Activated T-cell treated with anti-CD3 and anti-CD28 coated beads, Interleukin-2, amount 50 U/mL, for 72 hours (primary cell): ENCODE data around the gene IL21R. TPM values are rescaled to one million over a fixed set of nuclear protein-coding genes. Genes with fewer than 3 reads are reported as not detected.
"Not testable (repeated sequence)": the region's sequence is repeated elsewhere in the genome, so short reads cannot be mapped to it uniquely, and the experiment has no call there.

Experiments used
- ATAC-seq, 2 donors: fragments of 150-1000 bp; cut with Tn5 transposase; replicated peaks in 1 of 2; 2 replicates each; pipeline ENCODE4 v1.10.0; 2021; ENCODE audit warnings: moderate library complexity in 2 of 2, mild to moderate bottlenecking in 1 of 2
- DNase-seq, 2 donors: peaks; one replicate each; pipeline ENCODE4 v3.0.0; 2021 to 2022; ENCODE audit warnings: mixed read lengths in 1 of 2
- H3K27ac Mint-ChIP-seq: one replicate; pipeline ENCODE4 v1.8.0; 2022; ENCODE audit warnings: mild to moderate bottlenecking, moderate library complexity, mixed read lengths
- H3K27me3 Mint-ChIP-seq: one replicate; pipeline ENCODE4 v1.8.0; 2022; ENCODE audit warnings: low read depth, mixed read lengths
- H3K36me3 Mint-ChIP-seq, 2 donors: one replicate each; pipeline ENCODE4 v1.8.0; 2022; ENCODE audit warnings: mixed read lengths in 2 of 2, mild to moderate bottlenecking in 1 of 2; ENCODE audit not compliant: insufficient read depth in 2 of 2
- H3K4me1 Mint-ChIP-seq: one replicate; pipeline ENCODE4 v1.8.0; 2022; ENCODE audit warnings: low read depth, mixed read lengths
- H3K4me3 Mint-ChIP-seq, 2 donors: one replicate each; pipeline ENCODE4 v1.8.0; 2022; ENCODE audit warnings: mild to moderate bottlenecking in 2 of 2, mixed read lengths in 2 of 2, moderate library complexity in 2 of 2
- H3K9me3 Mint-ChIP-seq, 2 donors: one replicate each; pipeline ENCODE4 v1.8.0; 2022; ENCODE audit warnings: mixed read lengths in 2 of 2
- total RNA-seq, 2 donors: library from RNA; stranded (reverse); gene quantifications; one replicate each; pipeline ENCODE4 v1.2.3, GENCODE V29; 2022

The IL21R gene
- total RNA-seq, 2 donors from 2014 or later: 155 to 166 TPM

- DNase-seq (peak in 1 of 2 donors; percentile 23), ATAC-seq (no peak)
- peak overlapping the region; percentile 94 to 97 for H3K4me3 Mint-ChIP-seq
- H3K27ac Mint-ChIP-seq: peak overlapping the region; percentile 90
- H3K27me3 Mint-ChIP-seq: no peaks in the 10 kb centered on the region
- peaks cover 78% of the 10 kb centered on the region for H3K4me1 Mint-ChIP-seq
- peaks cover 2% of the 10 kb centered on the region in 2 donors for H3K9me3 Mint-ChIP-seq
- H3K36me3 Mint-ChIP-seq: peaks cover 38 to 77% of the 10 kb centered on the region in 2 donors
Measured at GRCh38 chr16:27408602-27409031, 6.6 kb downstream of the IL21R start.

- peak overlapping the region; percentile 78 for H3K27ac Mint-ChIP-seq
- not testable (repeated sequence) for ATAC-seq, DNase-seq, H3K9me3 Mint-ChIP-seq, H3K27me3 Mint-ChIP-seq
- H3K36me3 Mint-ChIP-seq: peaks cover 39 to 76% of the 10 kb centered on the region in 2 donors
- H3K4me3 Mint-ChIP-seq: peak overlapping the region; percentile 65 to 75
- peaks cover 92% of the 10 kb centered on the region for H3K4me1 Mint-ChIP-seq
Measured at GRCh38 chr16:27409958-27410357, 8.0 kb downstream of the IL21R start.

GRCh38 chr16:27410761-27411160, 8.8 kb downstream of the IL21R start:
- peaks cover 46 to 80% of the 10 kb centered on the region in 2 donors for H3K36me3 Mint-ChIP-seq
- H3K9me3 Mint-ChIP-seq: peaks cover 2% of the 10 kb centered on the region in 2 donors
- peaks cover 98% of the 10 kb centered on the region for H3K4me1 Mint-ChIP-seq
- H3K4me3 Mint-ChIP-seq: peak overlapping the region; percentile 65 to 75
- peak overlapping the region; percentile 50 for H3K27ac Mint-ChIP-seq
- no peak for ATAC-seq
- no peaks in the 10 kb centered on the region for H3K27me3 Mint-ChIP-seq
- no peak for DNase-seq

GRCh38 chr16:27413956-27414355, 12.0 kb downstream of the IL21R start:
- H3K36me3 Mint-ChIP-seq: peaks cover 42 to 84% of the 10 kb centered on the region in 2 donors
- H3K4me1 Mint-ChIP-seq: peaks cover 83% of the 10 kb centered on the region
- no peaks in the 10 kb centered on the region for H3K27me3 Mint-ChIP-seq
- peak overlapping the region; percentile 8 for H3K27ac Mint-ChIP-seq
- H3K9me3 Mint-ChIP-seq: peaks cover 5 to 7% of the 10 kb centered on the region in 2 donors
- ATAC-seq: no peak
- no peak for DNase-seq
- H3K4me3 Mint-ChIP-seq: peak overlapping the region; percentile 52 to 55

- ATAC-seq (no peak), DNase-seq (no peak)
- Mint-ChIP-seq H3K4me3 (peak overlapping the region; percentile 34 to 50), H3K27ac (peak overlapping the region; percentile 90), H3K27me3 (no peaks in the 10 kb centered on the region), H3K9me3 (peaks cover 5 to 7% of the 10 kb centered on the region in 2 donors), H3K36me3 (peaks cover 47 to 83% of the 10 kb centered on the region in 2 donors), H3K4me1 (peaks cover 75% of the 10 kb centered on the region)
Measured at GRCh38 chr16:27414788-27415431, 12.9 kb downstream of the IL21R start.

DNA sequence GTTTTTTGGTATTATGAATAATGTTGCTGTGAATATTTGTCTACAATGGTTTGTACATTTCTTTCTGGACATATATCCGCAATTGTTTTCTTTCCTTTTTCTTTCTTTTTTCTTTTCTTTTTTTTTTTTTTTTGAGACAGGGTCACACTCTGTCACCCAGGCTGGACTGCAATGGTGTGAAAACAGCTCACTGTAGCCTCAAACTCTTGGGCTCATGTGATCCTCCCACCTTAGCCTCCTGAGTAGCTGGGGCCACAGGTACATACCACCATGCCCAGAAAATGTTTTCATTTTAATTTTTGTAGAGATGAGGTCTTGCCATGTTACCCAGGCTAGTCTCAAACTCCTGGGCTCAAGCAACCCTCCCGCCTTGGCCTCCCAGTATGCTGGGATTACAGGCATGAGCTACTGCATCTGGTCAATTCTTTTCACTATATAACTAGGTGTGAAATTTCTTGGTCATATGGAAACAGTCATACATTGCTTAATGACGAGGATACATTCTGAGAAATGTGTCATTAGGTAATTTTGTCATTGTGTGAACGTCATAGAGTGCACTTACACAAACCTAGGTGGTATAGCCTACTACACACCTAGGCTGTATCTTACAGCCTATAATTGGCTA, 15.2 kb downstream of the IL21R start:
- ATAC-seq (peak; percentile 93 to 97), DNase-seq (peak; percentile 61 to 64)
- peaks cover 54 to 86% of the 10 kb centered on the region in 2 donors for H3K36me3 Mint-ChIP-seq
- peak overlapping the region; percentile 71 to 91 for H3K4me3 Mint-ChIP-seq
- peaks cover 68% of the 10 kb centered on the region for H3K4me1 Mint-ChIP-seq
- peak overlapping the region; percentile 99 for H3K27ac Mint-ChIP-seq
- peaks cover 11% of the 10 kb centered on the region in 2 donors for H3K9me3 Mint-ChIP-seq
- H3K27me3 Mint-ChIP-seq: no peaks in the 10 kb centered on the region

DNA sequence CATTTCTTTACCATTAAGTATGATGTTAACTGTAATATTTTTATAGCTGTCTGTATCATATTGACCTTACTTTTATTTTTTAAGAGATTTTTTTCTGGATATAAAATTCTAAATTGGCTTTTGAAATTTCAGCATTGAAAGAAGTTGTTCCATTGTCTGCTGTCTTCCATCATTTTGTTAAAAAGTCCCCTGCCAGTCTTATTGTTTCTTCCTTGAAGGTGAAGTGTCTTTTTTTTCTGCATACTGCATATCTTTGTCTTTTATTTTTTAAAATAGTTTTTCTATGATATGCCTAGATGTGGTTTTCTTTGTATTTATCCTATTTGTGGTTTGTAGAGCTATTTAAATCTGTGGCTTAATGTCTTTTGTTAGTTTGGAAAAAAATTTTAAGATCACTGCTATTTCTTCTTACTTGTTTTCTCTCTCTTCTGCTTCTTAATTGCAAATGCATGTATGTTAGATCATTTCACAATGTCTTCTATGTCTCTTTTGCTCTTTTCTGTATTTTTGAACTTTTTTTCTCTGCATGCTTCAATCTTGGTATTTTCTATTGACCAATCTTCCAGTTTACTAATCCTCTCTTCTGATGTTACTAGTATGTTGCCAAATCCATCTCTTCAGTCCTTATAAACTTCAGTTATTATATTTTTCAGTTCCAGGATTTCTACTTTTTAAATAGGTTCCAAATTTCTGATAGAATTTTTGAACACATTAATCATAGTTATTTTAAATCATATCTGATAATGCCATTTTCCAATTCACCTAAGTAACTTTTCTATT, 20.2 kb downstream of the IL21R start:
- H3K27ac Mint-ChIP-seq: peak overlapping the region; percentile 55
- H3K4me1 Mint-ChIP-seq: peaks cover 65% of the 10 kb centered on the region
- peaks cover 7 to 13% of the 10 kb centered on the region in 2 donors for H3K9me3 Mint-ChIP-seq

DNA sequence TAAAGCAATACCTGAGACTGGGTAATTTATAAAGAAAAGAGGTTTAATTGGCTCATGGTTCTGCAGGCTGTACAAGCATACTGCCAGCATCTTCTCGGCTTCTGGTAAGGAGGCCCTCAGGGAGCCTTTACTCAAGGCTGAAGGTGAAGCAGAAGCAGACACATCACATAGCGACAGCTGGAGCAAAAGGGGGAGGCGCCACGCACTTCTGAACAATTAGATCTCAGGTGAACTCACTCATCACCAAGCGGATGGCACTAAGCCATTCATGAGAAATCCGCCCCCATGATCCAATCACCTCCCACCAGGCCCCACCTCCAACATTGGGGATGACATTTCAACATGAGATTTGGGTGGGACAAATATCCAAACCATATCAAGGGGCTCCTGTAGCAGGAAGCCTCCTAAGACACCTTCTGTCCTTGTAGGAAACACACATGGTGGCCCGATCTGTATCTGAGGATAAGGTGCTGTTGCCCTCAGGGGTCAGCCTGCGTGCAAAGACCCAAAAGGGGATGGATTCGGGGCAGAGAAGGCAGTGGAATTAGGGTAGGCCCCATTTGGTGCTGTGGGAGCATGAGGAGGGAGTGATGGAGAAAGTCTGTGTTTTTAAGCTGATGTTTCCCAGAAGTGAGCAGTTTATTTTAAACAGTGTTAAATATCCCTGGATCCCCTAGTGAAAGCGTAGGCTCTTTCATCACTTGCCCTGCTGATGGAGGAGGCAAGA, 23.0 kb downstream of the IL21R start:
- Mint-ChIP-seq H3K27me3 (no peaks in the 10 kb centered on the region), H3K27ac (peak overlapping the region; percentile 86), H3K9me3 (peaks cover 7 to 13% of the 10 kb centered on the region in 2 donors), H3K4me3 (no peak overlapping the region), H3K4me1 (peaks cover 88% of the 10 kb centered on the region), H3K36me3 (peaks cover 35 to 78% of the 10 kb centered on the region in 2 donors)
- no peak for ATAC-seq
- DNase-seq: no peak

More for the DNA sequence above, 20.2 kb downstream of the IL21R start:
- Mint-ChIP-seq H3K27me3 (no peaks in the 10 kb centered on the region), H3K4me3 (peak overlapping the region in 1 of 2 donors; percentile 1), H3K36me3 (peaks cover 44 to 86% of the 10 kb centered on the region in 2 donors)
- ATAC-seq (no peak), DNase-seq (no peak)

GRCh38 chr16:27425961-27426360, 24.0 kb downstream of the IL21R start:
- Mint-ChIP-seq H3K9me3 (peaks cover 3 to 9% of the 10 kb centered on the region in 2 donors), H3K4me3 (peak overlapping the region; percentile 68 to 73), H3K27ac (peak overlapping the region; percentile 86), H3K27me3 (no peaks in the 10 kb centered on the region), H3K36me3 (peaks cover 29 to 75% of the 10 kb centered on the region in 2 donors), H3K4me1 (peaks cover 88% of the 10 kb centered on the region)
- DNase-seq (no peak), ATAC-seq (no peak)

DNA sequence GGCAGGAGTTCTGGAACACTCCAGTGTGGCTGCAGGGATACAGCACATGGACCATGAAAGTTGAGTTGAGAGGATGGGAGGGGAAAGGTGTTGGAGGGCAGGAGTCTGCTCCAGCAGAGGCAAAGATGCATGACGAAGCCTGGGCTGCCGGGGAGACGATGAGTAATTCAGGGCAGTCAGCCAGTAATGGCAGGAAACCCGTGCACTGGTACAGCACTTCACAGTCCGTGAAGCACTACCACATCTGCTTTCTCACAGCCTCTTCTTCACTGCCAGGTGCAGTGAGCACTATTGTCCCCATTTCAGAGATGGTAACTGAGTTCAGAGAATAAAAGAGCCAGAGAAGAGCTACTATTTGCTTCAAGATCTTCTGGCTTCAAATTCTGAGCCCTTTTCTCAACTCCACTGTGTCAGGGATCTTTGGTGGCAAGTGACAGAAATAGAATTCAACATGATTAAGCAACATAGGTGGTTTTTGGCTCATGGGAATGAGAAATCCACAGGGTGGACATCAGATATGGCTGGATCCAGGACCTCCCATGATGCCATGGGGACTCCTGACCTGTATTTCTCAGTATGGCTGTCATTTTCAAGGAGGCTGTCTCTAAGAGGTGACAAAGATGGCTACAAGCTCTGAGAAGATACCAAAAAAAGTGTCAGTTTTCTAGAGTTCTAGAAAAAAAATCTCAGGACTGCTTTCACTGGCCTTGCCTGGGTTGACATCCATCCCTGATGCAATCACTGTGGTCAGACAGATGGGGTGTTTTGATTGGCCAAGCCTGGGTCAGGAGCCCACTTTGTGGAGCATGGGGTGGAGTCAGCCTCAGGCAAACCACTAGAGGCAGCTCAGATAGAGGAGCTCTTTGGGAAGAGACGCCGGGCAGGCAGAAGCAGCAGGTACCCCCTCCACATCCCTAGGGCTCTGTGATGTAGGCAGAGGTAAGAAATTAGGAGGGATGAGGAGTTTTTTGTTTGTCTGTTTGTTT, 24.7 kb downstream of the IL21R start:
- ATAC-seq: peak; percentile 96 to 98

GRCh38 chr16:27427538-27427937, 25.6 kb downstream of the IL21R start:
- no peak for ATAC-seq
- Mint-ChIP-seq H3K36me3 (peaks cover 23 to 65% of the 10 kb centered on the region in 2 donors), H3K9me3 (peaks cover 0 to 2% of the 10 kb centered on the region in 2 donors), H3K27me3 (no peaks in the 10 kb centered on the region), H3K4me3 (peak overlapping the region; percentile 68 to 73), H3K4me1 (peaks cover 84% of the 10 kb centered on the region), H3K27ac (peak overlapping the region; percentile 86)
- no peak for DNase-seq

More for the DNA sequence above, 24.7 kb downstream of the IL21R start:
- H3K4me1 Mint-ChIP-seq: peaks cover 90% of the 10 kb centered on the region
- H3K36me3 Mint-ChIP-seq: peaks cover 27 to 69% of the 10 kb centered on the region in 2 donors
- no peaks in the 10 kb centered on the region for H3K27me3 Mint-ChIP-seq
- peak; percentile 83 to 85 for DNase-seq
- peak overlapping the region; percentile 68 to 73 for H3K4me3 Mint-ChIP-seq
- H3K9me3 Mint-ChIP-seq: peaks cover 3 to 8% of the 10 kb centered on the region in 2 donors
- H3K27ac Mint-ChIP-seq: peak overlapping the region; percentile 86
